ENCODE results near the gene MINDY4.

- TF ChIP-seq ZNF140 (tag by site-specific recombination; IDR thresholded peaks at IDR 0.05) = no peak
- TF ChIP-seq, protein P1, sequence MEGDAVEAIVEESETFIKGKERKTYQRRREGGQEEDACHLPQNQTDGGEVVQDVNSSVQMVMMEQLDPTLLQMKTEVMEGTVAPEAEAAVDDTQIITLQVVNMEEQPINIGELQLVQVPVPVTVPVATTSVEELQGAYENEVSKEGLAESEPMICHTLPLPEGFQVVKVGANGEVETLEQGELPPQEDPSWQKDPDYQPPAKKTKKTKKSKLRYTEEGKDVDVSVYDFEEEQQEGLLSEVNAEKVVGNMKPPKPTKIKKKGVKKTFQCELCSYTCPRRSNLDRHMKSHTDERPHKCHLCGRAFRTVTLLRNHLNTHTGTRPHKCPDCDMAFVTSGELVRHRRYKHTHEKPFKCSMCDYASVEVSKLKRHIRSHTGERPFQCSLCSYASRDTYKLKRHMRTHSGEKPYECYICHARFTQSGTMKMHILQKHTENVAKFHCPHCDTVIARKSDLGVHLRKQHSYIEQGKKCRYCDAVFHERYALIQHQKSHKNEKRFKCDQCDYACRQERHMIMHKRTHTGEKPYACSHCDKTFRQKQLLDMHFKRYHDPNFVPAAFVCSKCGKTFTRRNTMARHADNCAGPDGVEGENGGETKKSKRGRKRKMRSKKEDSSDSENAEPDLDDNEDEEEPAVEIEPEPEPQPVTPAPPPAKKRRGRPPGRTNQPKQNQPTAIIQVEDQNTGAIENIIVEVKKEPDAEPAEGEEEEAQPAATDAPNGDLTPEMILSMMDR (tag by site-specific recombination; IDR thresholded peaks at IDR 0.05) = no peak
- no peak for TF ChIP-seq SP2 (tag by site-specific recombination; IDR thresholded peaks at IDR 0.05)
- no peak for TF ChIP-seq PATZ1 (tag by site-specific recombination; IDR thresholded peaks at IDR 0.05)
Observed at GRCh38 chr7:30907527-30908267, 136.5 kb downstream of the MINDY4 start.
